ENCODE results near the gene ARHGEF39.

The ARHGEF39 gene, protein sequence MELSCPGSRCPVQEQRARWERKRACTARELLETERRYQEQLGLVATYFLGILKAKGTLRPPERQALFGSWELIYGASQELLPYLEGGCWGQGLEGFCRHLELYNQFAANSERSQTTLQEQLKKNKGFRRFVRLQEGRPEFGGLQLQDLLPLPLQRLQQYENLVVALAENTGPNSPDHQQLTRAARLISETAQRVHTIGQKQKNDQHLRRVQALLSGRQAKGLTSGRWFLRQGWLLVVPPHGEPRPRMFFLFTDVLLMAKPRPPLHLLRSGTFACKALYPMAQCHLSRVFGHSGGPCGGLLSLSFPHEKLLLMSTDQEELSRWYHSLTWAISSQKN

GRCh38 chr9:35664531-35665470 lies at the start of gene ARHGEF39:
Gene ARHGEF39 (minus strand): TSS chr9:35665195. CDS start chr9:35665169, 26 bp downstream.
- H3K9ac ChIP-seq (ENCODE audit: insufficient read length) = peak within 1 kb of the TSS; percentile 87
- no peak for DNase-seq (ENCODE audit: low read depth, low spot score)
- TF ChIP-seq POLR2AphosphoS5 (IDR thresholded peaks at IDR 0.05; ENCODE audit: borderline replicate concordance, low read depth, low read length) (peak; percentile 86), EZH2 (IDR thresholded peaks at IDR 0.05) (no peak), FOXP2 (optimal IDR thresholded peaks at IDR 0.05; ENCODE audit: control extremely low read depth, extremely low read length, insufficient read depth) (peak; percentile 30)
- H3K27ac ChIP-seq = peak within 1 kb of the TSS; percentile 70
- no peaks in the 10 kb centered on the region for H3K9me3 ChIP-seq (ENCODE audit: low read depth, low read length)
- peaks cover 27% of the 10 kb centered on the region for H3K36me3 ChIP-seq (ENCODE audit: insufficient read depth, low read length)
- H3K4me3 ChIP-seq = peak within 1 kb of the TSS; percentile 95

- DNase-seq (ENCODE audit: low read depth, low spot score) = no peak
- H3K36me3 ChIP-seq (ENCODE audit: insufficient read depth, low read length) = peaks cover 80% of the 10 kb centered on the region
- H3K9me3 ChIP-seq (ENCODE audit: low read depth, low read length) = no peaks in the 10 kb centered on the region
- no peak overlapping the region for H3K4me3 ChIP-seq
- no peak overlapping the region for H3K9ac ChIP-seq (ENCODE audit: insufficient read length)
- no peak overlapping the region for H3K27ac ChIP-seq
- no peak for TF ChIP-seq POLR2AphosphoS5 (IDR thresholded peaks at IDR 0.05; ENCODE audit: borderline replicate concordance, low read depth, low read length)
- no peak for TF ChIP-seq EZH2 (IDR thresholded peaks at IDR 0.05)
- no peak for TF ChIP-seq FOXP2 (optimal IDR thresholded peaks at IDR 0.05; ENCODE audit: control extremely low read depth, extremely low read length, insufficient read depth)
These were observed 49.1 kb upstream of the ARHGEF39 start for GRCh38 chr9:35714123-35714522.

DNA sequence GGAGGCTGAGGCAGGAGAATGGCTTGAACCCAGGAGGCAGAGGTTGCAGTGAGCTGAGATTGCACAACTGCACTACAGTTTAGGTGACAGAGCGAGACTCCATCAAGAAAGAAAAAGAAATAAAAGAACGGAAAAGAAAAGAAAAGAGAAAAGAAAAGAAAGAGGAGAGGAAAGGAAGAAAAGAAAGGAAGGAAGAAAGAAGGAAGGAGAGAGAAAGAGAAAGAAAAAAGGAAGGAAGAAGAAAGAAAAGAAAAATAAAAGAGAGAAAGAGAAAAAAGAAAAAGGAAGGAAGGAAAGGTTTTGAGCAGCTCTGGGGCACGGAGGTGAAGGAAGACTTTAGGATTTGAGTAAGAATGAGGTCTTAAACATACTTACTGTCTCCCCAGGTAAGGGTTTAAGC lies 48.6 kb upstream of the ARHGEF39 start:
- Histone ChIP-seq H3K9me3 (ENCODE audit: low read depth, low read length) (no peaks in the 10 kb centered on the region), H3K9ac (ENCODE audit: insufficient read length) (no peak overlapping the region), H3K27ac (no peak overlapping the region), H3K4me3 (no peak overlapping the region), H3K36me3 (ENCODE audit: insufficient read depth, low read length) (peaks cover 78% of the 10 kb centered on the region)
- TF ChIP-seq FOXP2 (optimal IDR thresholded peaks at IDR 0.05; ENCODE audit: control extremely low read depth, extremely low read length, insufficient read depth) (no peak), EZH2 (IDR thresholded peaks at IDR 0.05) (no peak), POLR2AphosphoS5 (IDR thresholded peaks at IDR 0.05; ENCODE audit: borderline replicate concordance, low read depth, low read length) (no peak)
- no peak for DNase-seq (ENCODE audit: low read depth, low spot score)

- DNase-seq (ENCODE audit: low read depth, low spot score) = no peak
- Histone ChIP-seq H3K9ac (ENCODE audit: insufficient read length) (no peak overlapping the region), H3K9me3 (ENCODE audit: low read depth, low read length) (no peaks in the 10 kb centered on the region), H3K27ac (no peak overlapping the region), H3K4me3 (no peak overlapping the region), H3K36me3 (ENCODE audit: insufficient read depth, low read length) (peaks cover 78% of the 10 kb centered on the region)
- no peak for TF ChIP-seq FOXP2 (optimal IDR thresholded peaks at IDR 0.05; ENCODE audit: control extremely low read depth, extremely low read length, insufficient read depth)
- TF ChIP-seq EZH2 (IDR thresholded peaks at IDR 0.05) = no peak
- no peak for TF ChIP-seq POLR2AphosphoS5 (IDR thresholded peaks at IDR 0.05; ENCODE audit: borderline replicate concordance, low read depth, low read length)
These were observed 47.9 kb upstream of the ARHGEF39 start for GRCh38 chr9:35712762-35713400.

DNA sequence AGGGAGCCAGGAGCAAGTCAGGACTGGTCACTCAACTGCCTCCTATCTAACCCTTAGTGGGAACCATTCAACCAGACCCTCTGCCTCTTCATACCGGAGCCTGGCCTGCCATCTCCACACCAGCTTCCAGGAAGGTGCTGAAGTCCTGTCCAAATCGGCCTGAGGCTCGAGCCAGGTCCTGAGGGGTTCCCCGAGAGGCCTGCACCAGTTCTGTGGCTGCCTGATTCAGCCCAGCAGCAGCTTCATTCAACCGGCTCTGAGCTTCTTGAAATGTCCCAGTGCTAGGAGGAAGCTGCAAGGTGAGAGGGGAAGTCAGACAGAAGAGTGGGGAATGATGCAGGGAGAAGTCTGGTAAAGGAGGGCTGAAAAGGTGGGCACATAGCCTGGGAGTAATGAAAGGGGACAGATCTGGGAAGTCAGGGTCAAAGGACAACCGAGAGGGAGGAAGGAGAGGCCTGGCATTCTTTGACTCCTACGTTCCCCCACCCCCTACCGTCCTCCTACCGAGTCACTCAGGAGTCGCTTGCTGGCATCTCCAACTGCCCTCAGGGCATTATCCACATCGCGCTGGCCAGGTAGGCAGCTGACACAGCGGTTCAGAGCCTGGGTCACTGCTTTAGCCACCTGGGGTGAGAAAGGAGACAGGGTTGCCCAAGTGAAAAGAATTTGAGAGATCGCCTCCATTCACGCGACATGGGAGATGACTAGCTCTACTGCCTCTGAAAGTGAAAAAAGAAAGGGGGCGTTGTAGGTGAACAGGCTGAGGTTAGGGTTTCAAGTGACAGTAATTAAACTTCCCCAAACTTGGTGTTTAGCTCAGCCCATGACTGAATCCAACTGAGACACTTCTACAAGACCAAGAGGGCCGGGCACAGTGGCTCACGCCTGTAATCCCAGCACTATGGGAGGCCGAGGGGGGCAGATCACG lies 46.8 kb upstream of the ARHGEF39 start:
- no peak for DNase-seq (ENCODE audit: low read depth, low spot score)
- TF ChIP-seq FOXP2 (optimal IDR thresholded peaks at IDR 0.05; ENCODE audit: control extremely low read depth, extremely low read length, insufficient read depth) (no peak), EZH2 (IDR thresholded peaks at IDR 0.05) (no peak), POLR2AphosphoS5 (IDR thresholded peaks at IDR 0.05; ENCODE audit: borderline replicate concordance, low read depth, low read length) (no peak)

DNA sequence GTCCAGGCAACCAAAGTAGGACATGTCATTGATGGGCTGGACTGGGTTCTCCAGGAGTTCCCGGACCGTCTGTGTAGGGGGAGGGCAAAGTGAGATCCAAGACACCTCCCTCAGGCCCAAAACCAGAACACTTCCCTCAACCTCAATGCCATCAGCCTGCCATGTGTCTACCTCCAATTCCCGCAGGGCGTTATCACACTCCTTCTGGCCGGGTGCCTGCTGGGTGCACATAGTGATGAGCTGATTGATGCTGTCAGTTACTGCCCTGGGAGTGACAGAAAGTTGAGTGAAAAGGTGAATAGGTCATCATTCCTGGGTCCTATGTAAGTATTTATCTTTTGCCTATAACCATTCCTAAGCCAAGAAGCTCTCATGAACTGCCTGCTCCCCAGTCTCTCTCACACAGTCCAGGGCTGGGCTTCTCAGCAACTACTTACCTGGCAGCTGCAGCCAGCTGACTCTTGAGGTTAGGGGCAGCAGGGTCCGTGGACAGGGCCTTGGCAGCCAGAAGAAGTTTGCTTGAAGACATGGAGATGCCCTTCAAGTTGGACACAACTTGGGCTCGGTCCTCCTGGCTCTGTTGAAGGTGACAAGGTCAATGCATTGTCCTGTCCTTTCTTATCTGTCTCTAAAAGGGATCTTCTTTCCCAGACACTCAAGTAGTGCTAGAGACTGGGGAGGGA lies 46.0 kb upstream of the ARHGEF39 start:
- no peak overlapping the region for H3K9ac ChIP-seq (ENCODE audit: insufficient read length)
- peaks cover 79% of the 10 kb centered on the region for H3K36me3 ChIP-seq (ENCODE audit: insufficient read depth, low read length)
- no peak for DNase-seq (ENCODE audit: low read depth, low spot score)
- H3K9me3 ChIP-seq (ENCODE audit: low read depth, low read length) = no peaks in the 10 kb centered on the region
- TF ChIP-seq FOXP2 (optimal IDR thresholded peaks at IDR 0.05; ENCODE audit: control extremely low read depth, extremely low read length, insufficient read depth) (no peak), POLR2AphosphoS5 (IDR thresholded peaks at IDR 0.05; ENCODE audit: borderline replicate concordance, low read depth, low read length) (no peak), EZH2 (IDR thresholded peaks at IDR 0.05) (no peak)
- H3K4me3 ChIP-seq = no peak overlapping the region
- no peak overlapping the region for H3K27ac ChIP-seq

More for the DNA sequence above, 46.8 kb upstream of the ARHGEF39 start:
- H3K36me3 ChIP-seq (ENCODE audit: insufficient read depth, low read length) = peaks cover 78% of the 10 kb centered on the region
- H3K9me3 ChIP-seq (ENCODE audit: low read depth, low read length) = no peaks in the 10 kb centered on the region
- H3K27ac ChIP-seq = no peak overlapping the region
- no peak overlapping the region for H3K9ac ChIP-seq (ENCODE audit: insufficient read length)
- no peak overlapping the region for H3K4me3 ChIP-seq

GRCh38 chr9:35708146-35708545 lies 43.2 kb upstream of the ARHGEF39 start:
- no peak for DNase-seq (ENCODE audit: low read depth, low spot score)
- no peak overlapping the region for H3K4me3 ChIP-seq
- no peak overlapping the region for H3K9ac ChIP-seq (ENCODE audit: insufficient read length)
- peaks cover 85% of the 10 kb centered on the region for H3K36me3 ChIP-seq (ENCODE audit: insufficient read depth, low read length)
- no peaks in the 10 kb centered on the region for H3K9me3 ChIP-seq (ENCODE audit: low read depth, low read length)
- H3K27ac ChIP-seq = no peak overlapping the region
- TF ChIP-seq EZH2 (IDR thresholded peaks at IDR 0.05) = no peak
- no peak for TF ChIP-seq POLR2AphosphoS5 (IDR thresholded peaks at IDR 0.05; ENCODE audit: borderline replicate concordance, low read depth, low read length)
- no peak for TF ChIP-seq FOXP2 (optimal IDR thresholded peaks at IDR 0.05; ENCODE audit: control extremely low read depth, extremely low read length, insufficient read depth)

Measured in SK-N-MC (cell line).